Heart right ventricle (tissue), 16 donors: ENCODE data around the gene REX1BD. TPM values are rescaled to one million over a fixed set of nuclear protein-coding genes. Genes with fewer than 3 reads are reported as not detected.

ENCODE experiments used
- ATAC-seq, 8 donors: fragments of 200-7000 bp; cut with Tn5 transposase; one replicate each; pipeline ENCODE4 v1.9.1; 2020; ENCODE audit warnings: mild to moderate bottlenecking in 8 of 8, moderate library complexity in 8 of 8, moderate number of reproducible peaks in 1 of 8
- DNase-seq, 2 donors: peaks; one replicate each; pipeline ENCODE4 v3.0.0-alpha.2; 2020
- H3K27ac ChIP-seq, 10 donors: fragments of 200-600 bp; sonication (generic) in 2 of 10; one replicate each; pipeline versions ENCODE4 v1.5.0 to v1.8.0; 2020 to 2022; ENCODE audit warnings: mild to moderate bottlenecking in 3 of 10
- H3K27me3 ChIP-seq, 7 donors: fragments of 200-600 bp; one replicate each; pipeline ENCODE4 v1.8.0; 2021 to 2022; ENCODE audit warnings: mild to moderate bottlenecking in 2 of 7
- H3K36me3 ChIP-seq, 9 donors: fragments of 200-600 bp; sonication (generic) in 1 of 9; one replicate each; pipeline versions ENCODE4 v1.5.0 to v1.8.0; 2020 to 2022; ENCODE audit warnings: mild to moderate bottlenecking in 2 of 9
- H3K4me1 ChIP-seq, 9 donors: fragments of 200-600 bp; sonication (generic) in 1 of 9; one replicate each; pipeline versions ENCODE4 v1.5.0 to v1.8.0; 2020 to 2022; ENCODE audit warnings: mild to moderate bottlenecking in 4 of 9
- H3K4me3 ChIP-seq, 10 donors: fragments of 200-600 bp; sonication (generic) in 2 of 10; one replicate each; pipeline versions ENCODE4 v1.5.0 to v1.8.0; 2020 to 2022; ENCODE audit warnings: mild to moderate bottlenecking in 7 of 10, moderate library complexity in 2 of 10
- H3K9me3 ChIP-seq, 11 donors: fragments of 200-600 bp in 10 of 11; sonication (generic) in 2 of 11; one replicate each; pipeline versions ENCODE4 v1.5.0 to v1.8.0; 2013 to 2022; ENCODE audit warnings: mild to moderate bottlenecking in 2 of 11, control low read depth in 1 of 11, moderate library complexity in 1 of 11
- CTCF ChIP-seq, 9 donors: fragments of 200-600 bp; sonication (generic) in 2 of 9; IDR thresholded peaks; one replicate each; pipeline versions ENCODE4 v1.5.0 to v1.8.0; 2021 to 2022; ENCODE audit warnings: antibody characterized with exemption in 9 of 9, mild to moderate bottlenecking in 5 of 9, moderate library complexity in 1 of 9
- WGBS, 2 donors: extraction: QIAGEN DNeasy Blood & Tissue Kit; methylation state at CpG; one replicate each; pipeline ENCODE4 v1.1.7; 2013; ENCODE audit warnings: inconsistent platforms in 1 of 2; 5-methylcytosine and 5-hydroxymethylcytosine counted together
- intact Hi-C, 10 donors: fragments of 100-400 bp; cut with DNase I; formaldehyde crosslinking; loops; one replicate each; pipeline versions ENCODE4 v1.11.1 to v1.14.2; 2022
- polyA plus RNA-seq, 2 donors: library from polyadenylated mRNA; stranded (reverse); fragments of 200-250 nt; gene quantifications; one replicate each; pipeline ENCODE4 v1.2.3, GENCODE V29; 2013
- total RNA-seq, 10 donors: library from RNA; stranded (reverse); fragmentation: NEBNext Ultra II Directional in 3 of 10; extraction: Animal tissue kit (Norgen Biotek cat#: 25700) in 3 of 10; gene quantifications; one replicate each; pipeline versions ENCODE4 v1.2.1 to v1.2.4, GENCODE V29; 2021 to 2023
- donor health status: Arrhythmogenic right ventricular cardiomyopathy.
- donor health status: ischemic (EF 13 %, LVEDD 7.1; RV severe dilation, severe dysfunction).
- donor health status: healthy with polysubstance abuse.
- donor health status: DM: no; HTN: yes; CAD: no.
- donor health status: DM: no; HTN: no; CAD: no.
- donor health status: ischemic (EF 25% LVEDD 6.9; RV normal size, moderate dysfunction).
- donor health status: ischemic (EF 25% LVEDD 5.7; RV mildly dilated, moderate dysfunction).
- donor health status: healthy.
- donor health status: DM: yes; HTN: yes; CAD: no.
- donor health status: Ischemic cardiomyopathy.
- donor health status: ischemic (EF 35%, LVEDD 5.7; RV mildly dilated, moderate dysfunction).
- donor health status: nonischemic (EF 11% LVEDD 7.7; RV severe dilation, severe dysfunction).
- donor health status: DM: yes; HTN: yes; CAD: no.
- donor health status: PGD.
- donor health status: ischemic (EF 29% LVEDD 5.4; RV normal size, mild dysfunction).
- donor health status: nonischemic (EF 23%, LVEDD 6.1; RV moderate dilation, normal function).

Gene REX1BD
- total and polyA plus RNA-seq, 12 donors: 58.5 to 107 (median 68.7) TPM

DNA sequence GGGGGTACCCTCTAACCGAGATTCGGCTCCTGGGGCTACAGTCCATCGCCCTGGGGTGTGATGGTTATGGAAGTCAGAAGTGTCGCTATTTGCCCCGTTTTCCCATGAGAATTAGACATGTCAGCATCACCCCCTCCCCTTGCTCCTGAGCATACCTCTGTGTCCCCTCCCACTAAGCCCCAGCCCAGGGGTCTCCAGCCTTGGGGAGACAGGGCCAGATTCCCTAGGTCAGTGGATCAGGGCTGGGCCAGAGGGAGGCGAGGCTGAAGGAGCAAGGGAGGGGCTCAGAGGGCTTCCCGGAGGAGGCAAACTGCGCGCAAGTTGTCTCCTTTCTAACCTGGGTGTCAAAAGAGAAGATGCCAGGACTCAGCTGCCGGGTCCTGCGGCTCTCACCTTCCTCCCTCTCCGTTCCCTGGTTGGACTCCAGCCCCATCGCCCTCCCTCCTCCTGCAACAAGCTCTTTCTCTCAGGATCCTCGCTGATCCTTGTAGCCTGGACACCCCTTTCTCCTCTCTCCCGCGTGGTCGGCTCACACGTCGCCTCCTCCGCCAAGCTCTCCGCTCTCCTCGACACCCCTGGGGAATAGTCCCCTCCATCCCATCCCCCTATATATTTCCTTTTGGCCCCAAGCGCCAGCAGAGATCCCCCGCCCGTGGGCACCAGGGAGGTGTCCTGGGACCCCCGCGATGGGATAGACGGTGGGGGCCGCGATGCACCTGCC, 23.6 kb downstream of the REX1BD start:
- Histone ChIP-seq H3K4me1 (peaks cover 19 to 45% (median 35%) of the 10 kb centered on the region in 9 donors), H3K36me3 (no peaks in the 10 kb centered on the region), H3K4me3 (peak overlapping the region; percentile 30 to 55 (median 48)), H3K27ac (no peak overlapping the region), H3K9me3 (no peaks in the 10 kb centered on the region), H3K27me3 (peaks cover 34 to 99% (median 96%) of the 10 kb centered on the region in 7 donors)
- ATAC-seq: no peak
- intact Hi-C loops: no loop called here
- DNase-seq: no peak
- WGBS, 2 donors: 1% methylated on average over 30 of the region's 30 CpGs
- no peak for TF ChIP-seq CTCF (IDR thresholded peaks at IDR 0.05)

- no peak for TF ChIP-seq CTCF (IDR thresholded peaks at IDR 0.05)
- ATAC-seq (peak in 2 of 8 donors; percentile 38 to 52), DNase-seq (no peak)
- H3K9me3 ChIP-seq: no peaks in the 10 kb centered on the region
- peaks cover 26 to 99% (median 91%) of the 10 kb centered on the region in 7 donors for H3K27me3 ChIP-seq
- intact Hi-C loops: no loop called here
- no peak within 1 kb of the TSS for H3K27ac ChIP-seq
- H3K36me3 ChIP-seq: no peaks in the 10 kb centered on the region
- H3K4me1 ChIP-seq: peaks cover 16 to 37% (median 28%) of the 10 kb centered on the region in 9 donors
- 1 to 2% methylated on average over 68 to 70 of the region's 70 CpGs for WGBS, 2 donors
- peak within 1 kb of the TSS; percentile 30 to 55 (median 48) for H3K4me3 ChIP-seq
Measured at GRCh38 chr19:18612772-18613588, 24.4 kb downstream of the REX1BD start, which contains the start of gene TMEM59L. TMEM59L (plus strand) TSS chr19:18612870; CDS start chr19:18612959, 89 bp downstream.

GRCh38 chr19:18613589-18614234, 25.1 kb downstream of the REX1BD start:
- intact Hi-C loops: no loop called here
- H3K27ac ChIP-seq: no peak overlapping the region
- no peak for DNase-seq
- WGBS, 2 donors: 27 to 36% methylated on average over 21 to 23 of the region's 23 CpGs
- H3K4me1 ChIP-seq: peaks cover 16 to 35% (median 25%) of the 10 kb centered on the region in 9 donors
- no peaks in the 10 kb centered on the region for H3K9me3 ChIP-seq
- H3K27me3 ChIP-seq: peaks cover 26 to 95% (median 86%) of the 10 kb centered on the region in 7 donors
- no peak overlapping the region for H3K4me3 ChIP-seq
- H3K36me3 ChIP-seq: no peaks in the 10 kb centered on the region
- no peak for TF ChIP-seq CTCF (IDR thresholded peaks at IDR 0.05)
- ATAC-seq: peak in 1 of 8 donors; percentile 10

DNA sequence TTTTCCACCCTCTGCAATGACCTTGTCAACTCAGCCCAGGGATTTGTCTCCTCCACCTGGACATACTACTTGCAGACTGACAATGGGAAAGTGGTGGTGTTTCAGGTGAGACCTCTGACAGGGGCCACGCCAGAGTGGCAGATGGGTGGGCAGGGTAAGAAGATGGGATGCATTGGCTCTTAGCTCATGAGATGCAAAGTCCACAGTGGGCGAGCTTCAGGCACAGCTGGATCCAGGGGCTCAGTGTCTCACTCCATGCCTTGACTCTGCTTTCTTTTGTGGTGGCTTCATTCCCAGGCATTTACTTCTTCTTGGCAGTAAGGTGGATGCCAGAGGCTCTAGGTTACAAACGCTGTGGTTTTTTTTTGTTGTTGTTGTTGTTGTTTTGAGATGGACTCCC, 27.4 kb downstream of the REX1BD start:
- ATAC-seq (no peak), DNase-seq (no peak)
- peaks cover 13 to 28% (median 18%) of the 10 kb centered on the region in 9 donors for H3K4me1 ChIP-seq
- intact Hi-C loops: no loop called here
- 91 to 95% methylated on average over 3 of the region's 3 CpGs for WGBS, 2 donors
- H3K9me3 ChIP-seq: no peaks in the 10 kb centered on the region
- no peak overlapping the region for H3K27ac ChIP-seq
- peaks cover 20 to 73% (median 67%) of the 10 kb centered on the region in 7 donors for H3K27me3 ChIP-seq
- no peak overlapping the region for H3K4me3 ChIP-seq
- TF ChIP-seq CTCF (IDR thresholded peaks at IDR 0.05): no peak
- no peaks in the 10 kb centered on the region for H3K36me3 ChIP-seq
